Parathyroid adenoma (tissue), 2 donors: ENCODE measurements around the gene FAM83C.

Experiments
- H2AFZ ChIP-seq: fragments of 300-600 bp; sonication (generic); one replicate; pipeline ENCODE4 v1.7.0; 2017; ENCODE audit warnings: antibody characterized with exemption, mild to moderate bottlenecking
- H3K27ac ChIP-seq: fragments of 300-600 bp; sonication (generic); one replicate; pipeline ENCODE4 v1.7.0; 2017
- H3K27me3 ChIP-seq: fragments of 300-600 bp; sonication (generic); one replicate; pipeline ENCODE4 v1.7.0; 2017; ENCODE audit warnings: low read length; ENCODE audit not compliant: control insufficient read depth, insufficient read depth
- H3K36me3 ChIP-seq: fragments of 300-600 bp; sonication (generic); one replicate; pipeline ENCODE4 v1.7.0; 2017; ENCODE audit warnings: low read length; ENCODE audit not compliant: control insufficient read depth, insufficient read depth
- H3K4me1 ChIP-seq: fragments of 300-600 bp; sonication (generic); one replicate; pipeline ENCODE4 v1.7.0; 2017; ENCODE audit warnings: control low read depth
- H3K4me2 ChIP-seq: fragments of 300-600 bp; sonication (generic); one replicate; pipeline ENCODE4 v1.7.0; 2017; ENCODE audit warnings: low read length
- H3K4me3 ChIP-seq: fragments of 300-600 bp; sonication (generic); one replicate; pipeline ENCODE4 v1.7.0; 2017; ENCODE audit warnings: low read depth, low read length
- H3K79me2 ChIP-seq: fragments of 300-600 bp; sonication (generic); one replicate; pipeline ENCODE4 v1.7.0; 2017; ENCODE audit warnings: control low read depth
- H3K9ac ChIP-seq: fragments of 300-600 bp; sonication (generic); one replicate; pipeline ENCODE4 v1.7.0; 2017; ENCODE audit warnings: mild to moderate bottlenecking
- H3K9me3 ChIP-seq: fragments of 300-600 bp; sonication (generic); one replicate; pipeline ENCODE4 v1.7.0; 2017; ENCODE audit warnings: low read length; ENCODE audit not compliant: control insufficient read depth
- TF ChIP-seq, protein P1 (sequence below): fragments of 300-600 bp; sonication (generic); IDR thresholded peaks from one replicate; pipeline ENCODE4 v1.7.0; 2017; ENCODE audit warnings: antibody characterized with exemption, mild to moderate bottlenecking
- donor health status: primary hyperparathyroidism.

Gene FAM83C

DNA sequence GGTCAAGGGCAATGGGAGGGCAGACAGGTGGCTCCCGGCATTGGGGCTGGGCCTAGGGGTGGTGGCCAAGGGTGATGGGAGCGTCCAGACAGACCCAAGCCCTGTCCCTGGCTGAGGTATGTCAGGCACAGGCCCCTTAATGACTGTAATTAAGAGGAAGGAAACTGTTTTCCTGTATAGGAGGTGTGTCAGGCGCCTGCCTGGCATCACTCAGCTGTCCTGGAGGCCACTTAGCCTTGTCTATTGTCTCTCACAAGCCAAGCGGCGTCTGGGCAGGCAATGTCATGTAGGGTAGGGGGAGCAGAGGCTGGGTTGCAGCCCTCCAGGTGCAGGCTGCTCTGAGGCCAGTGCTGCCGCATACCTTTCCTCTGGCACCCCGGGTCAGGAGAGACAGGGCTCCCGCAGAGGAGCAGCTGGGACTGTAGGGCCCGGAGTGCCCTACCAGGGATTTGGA is 3.9 kb upstream of the FAM83C start:
- Histone ChIP-seq H3K4me1 (no peaks in the 10 kb centered on the region), H3K4me3 (no peak overlapping the region), H3K79me2 (no peaks in the 10 kb centered on the region), H3K4me2 (no peak overlapping the region), H3K9me3 (no peaks in the 10 kb centered on the region), H3K36me3 (no peaks in the 10 kb centered on the region), H3K9ac (no peak overlapping the region), H3K27me3 (no peaks in the 10 kb centered on the region), H3K27ac (no peak overlapping the region), H2AFZ (no peak overlapping the region)
- TF ChIP-seq, protein P1, sequence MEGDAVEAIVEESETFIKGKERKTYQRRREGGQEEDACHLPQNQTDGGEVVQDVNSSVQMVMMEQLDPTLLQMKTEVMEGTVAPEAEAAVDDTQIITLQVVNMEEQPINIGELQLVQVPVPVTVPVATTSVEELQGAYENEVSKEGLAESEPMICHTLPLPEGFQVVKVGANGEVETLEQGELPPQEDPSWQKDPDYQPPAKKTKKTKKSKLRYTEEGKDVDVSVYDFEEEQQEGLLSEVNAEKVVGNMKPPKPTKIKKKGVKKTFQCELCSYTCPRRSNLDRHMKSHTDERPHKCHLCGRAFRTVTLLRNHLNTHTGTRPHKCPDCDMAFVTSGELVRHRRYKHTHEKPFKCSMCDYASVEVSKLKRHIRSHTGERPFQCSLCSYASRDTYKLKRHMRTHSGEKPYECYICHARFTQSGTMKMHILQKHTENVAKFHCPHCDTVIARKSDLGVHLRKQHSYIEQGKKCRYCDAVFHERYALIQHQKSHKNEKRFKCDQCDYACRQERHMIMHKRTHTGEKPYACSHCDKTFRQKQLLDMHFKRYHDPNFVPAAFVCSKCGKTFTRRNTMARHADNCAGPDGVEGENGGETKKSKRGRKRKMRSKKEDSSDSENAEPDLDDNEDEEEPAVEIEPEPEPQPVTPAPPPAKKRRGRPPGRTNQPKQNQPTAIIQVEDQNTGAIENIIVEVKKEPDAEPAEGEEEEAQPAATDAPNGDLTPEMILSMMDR = no peak

DNA sequence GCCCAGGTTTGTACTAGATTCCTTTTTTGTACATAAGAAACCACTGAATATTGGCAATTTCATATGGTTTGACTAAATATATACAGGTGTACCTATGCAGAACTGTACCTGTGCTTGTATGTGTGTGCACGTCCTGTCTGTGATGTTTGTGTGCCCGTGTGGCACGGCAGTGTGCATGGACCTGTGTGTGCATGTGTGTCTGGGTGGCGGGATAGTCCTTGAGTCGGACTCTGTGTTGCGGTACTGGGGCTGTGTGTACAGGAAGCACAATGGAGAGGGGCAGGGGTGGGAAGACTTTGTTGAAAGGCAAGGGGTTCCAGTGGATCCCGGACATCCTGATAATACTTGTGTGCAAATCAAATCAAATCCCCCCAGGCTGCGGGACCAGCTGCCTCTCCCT is 3.4 kb upstream of the FAM83C start:
- no peak overlapping the region for H3K27ac ChIP-seq
- H3K4me1 ChIP-seq = no peaks in the 10 kb centered on the region
- H3K9me3 ChIP-seq = no peaks in the 10 kb centered on the region
- H3K9ac ChIP-seq = no peak overlapping the region
- H2AFZ ChIP-seq = no peak overlapping the region
- H3K79me2 ChIP-seq = no peaks in the 10 kb centered on the region
- H3K27me3 ChIP-seq = no peaks in the 10 kb centered on the region
- TF ChIP-seq, protein P1 = no peak
- H3K36me3 ChIP-seq = no peaks in the 10 kb centered on the region
- H3K4me2 ChIP-seq = no peak overlapping the region
- no peak overlapping the region for H3K4me3 ChIP-seq

GRCh38 chr20:35295058-35295457 is 2.8 kb upstream of the FAM83C start:
- H3K27ac ChIP-seq = no peak overlapping the region
- H3K9ac ChIP-seq = no peak overlapping the region
- TF ChIP-seq, protein P1 = no peak
- no peaks in the 10 kb centered on the region for H3K27me3 ChIP-seq
- no peaks in the 10 kb centered on the region for H3K79me2 ChIP-seq
- H2AFZ ChIP-seq = no peak overlapping the region
- no peaks in the 10 kb centered on the region for H3K4me1 ChIP-seq
- H3K9me3 ChIP-seq = no peaks in the 10 kb centered on the region
- H3K4me2 ChIP-seq = no peak overlapping the region
- H3K4me3 ChIP-seq = no peak overlapping the region
- H3K36me3 ChIP-seq = no peaks in the 10 kb centered on the region

GRCh38 chr20:35294293-35294685 is 2.1 kb upstream of the FAM83C start:
- TF ChIP-seq, protein P1 = no peak
- H3K27me3 ChIP-seq = no peaks in the 10 kb centered on the region
- no peaks in the 10 kb centered on the region for H3K79me2 ChIP-seq

More at GRCh38 chr20:35294293-35294685, 2.1 kb upstream of the FAM83C start:
- Histone ChIP-seq H3K4me3 (no peak overlapping the region), H3K9ac (no peak overlapping the region), H3K27ac (no peak overlapping the region), H3K36me3 (no peaks in the 10 kb centered on the region), H3K4me2 (no peak overlapping the region), H3K4me1 (no peaks in the 10 kb centered on the region), H3K9me3 (no peaks in the 10 kb centered on the region), H2AFZ (no peak overlapping the region)
